ENCODE results near the gene GGN. TPM values are rescaled to one million over a fixed set of nuclear protein-coding genes. Genes with fewer than 3 reads are reported as not detected.

Gene GGN
- total RNA-seq, 4 donors from 2014 or later = 0.63 to 3.0 (median 1.8) TPM

- WGBS, 2 donors = 54 to 55% methylated on average over 7 of the region's 7 CpGs
- peak in 1 of 2 donors; percentile 22 for DNase-seq
- TF ChIP-seq POLR2A (IDR thresholded peaks at IDR 0.05) = no peak
- no peak overlapping the region for H3K27ac ChIP-seq
- intact Hi-C loops (cut with DNase I) = loop anchor here (10.0 kb wide), 1 partner anchor 515 kb away; no protein-coding TSS in a partner anchor
- no peak overlapping the region for H3K4me3 ChIP-seq (replicated peaks in 1 of 3)
- H3K9me3 ChIP-seq = no peaks in the 10 kb centered on the region
- H3K4me1 ChIP-seq = no peaks in the 10 kb centered on the region
- no peaks in the 10 kb centered on the region for H3K36me3 ChIP-seq
- no peaks in the 10 kb centered on the region for H3K27me3 ChIP-seq
Measured at GRCh38 chr19:38409631-38410133, 21.8 kb upstream of the GGN start.

DNA sequence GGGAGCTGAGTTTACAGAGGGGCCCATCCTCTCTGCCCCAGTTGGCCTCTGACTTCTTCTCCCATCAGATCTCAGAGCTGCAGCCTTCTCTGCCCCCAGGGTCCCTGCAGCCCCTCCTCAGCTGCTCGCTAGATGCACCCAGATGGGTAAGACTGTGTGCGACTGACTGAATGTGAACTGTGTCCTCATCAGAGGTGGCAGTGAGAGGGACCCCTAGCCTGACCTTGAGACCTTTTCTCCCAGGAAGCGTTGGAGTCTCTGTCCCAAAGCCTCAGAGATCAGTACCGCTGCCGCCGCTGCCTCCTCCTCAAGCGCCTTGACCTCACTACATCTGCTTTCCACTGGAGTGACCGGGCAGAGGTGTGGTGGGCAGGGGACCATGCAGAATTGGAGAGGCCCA lies 17.4 kb upstream of the GGN start:
- no peak for DNase-seq
- intact Hi-C loops (cut with DNase I) = loop anchor here (10.0 kb wide), 1 partner anchor 520 kb away; no protein-coding TSS in a partner anchor
- no peaks in the 10 kb centered on the region for H3K36me3 ChIP-seq
- no peak overlapping the region for H3K27ac ChIP-seq
- 83 to 85% methylated on average over 6 to 8 of the region's 8 CpGs for WGBS, 2 donors
- no peaks in the 10 kb centered on the region for H3K9me3 ChIP-seq
- no peak overlapping the region for H3K4me3 ChIP-seq (replicated peaks in 1 of 3)
- H3K4me1 ChIP-seq = peaks cover 5 to 7% of the 10 kb centered on the region in 2 donors
- TF ChIP-seq, protein P1, sequence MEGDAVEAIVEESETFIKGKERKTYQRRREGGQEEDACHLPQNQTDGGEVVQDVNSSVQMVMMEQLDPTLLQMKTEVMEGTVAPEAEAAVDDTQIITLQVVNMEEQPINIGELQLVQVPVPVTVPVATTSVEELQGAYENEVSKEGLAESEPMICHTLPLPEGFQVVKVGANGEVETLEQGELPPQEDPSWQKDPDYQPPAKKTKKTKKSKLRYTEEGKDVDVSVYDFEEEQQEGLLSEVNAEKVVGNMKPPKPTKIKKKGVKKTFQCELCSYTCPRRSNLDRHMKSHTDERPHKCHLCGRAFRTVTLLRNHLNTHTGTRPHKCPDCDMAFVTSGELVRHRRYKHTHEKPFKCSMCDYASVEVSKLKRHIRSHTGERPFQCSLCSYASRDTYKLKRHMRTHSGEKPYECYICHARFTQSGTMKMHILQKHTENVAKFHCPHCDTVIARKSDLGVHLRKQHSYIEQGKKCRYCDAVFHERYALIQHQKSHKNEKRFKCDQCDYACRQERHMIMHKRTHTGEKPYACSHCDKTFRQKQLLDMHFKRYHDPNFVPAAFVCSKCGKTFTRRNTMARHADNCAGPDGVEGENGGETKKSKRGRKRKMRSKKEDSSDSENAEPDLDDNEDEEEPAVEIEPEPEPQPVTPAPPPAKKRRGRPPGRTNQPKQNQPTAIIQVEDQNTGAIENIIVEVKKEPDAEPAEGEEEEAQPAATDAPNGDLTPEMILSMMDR (IDR thresholded peaks at IDR 0.05) = no peak
- no peak for TF ChIP-seq POLR2A (IDR thresholded peaks at IDR 0.05)
- no peaks in the 10 kb centered on the region for H3K27me3 ChIP-seq

DNA sequence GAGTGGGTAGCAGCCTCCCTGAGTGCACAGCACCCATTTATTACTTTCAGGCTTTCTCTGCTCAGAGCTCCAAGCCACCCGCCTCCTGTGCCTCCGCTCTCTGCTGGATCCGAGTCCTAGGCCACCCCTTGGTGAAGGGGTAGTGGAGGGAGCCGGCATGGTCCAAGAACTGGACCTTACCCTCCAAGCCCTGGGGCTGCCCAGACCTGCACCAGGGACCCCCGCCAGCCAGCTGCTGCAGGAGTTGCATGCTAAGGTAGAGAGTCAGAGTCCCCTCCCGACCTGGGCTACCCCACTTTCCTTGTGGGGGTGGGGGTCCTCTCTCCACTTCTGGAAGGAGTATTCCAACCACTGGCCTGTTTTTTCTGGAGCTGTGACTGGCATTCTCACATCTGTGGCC lies 17.0 kb upstream of the GGN start:
- WGBS, 2 donors = 100% methylated on average over 4 of the region's 6 CpGs; no CpG with 5 or more reads in 1 of the 2 donors
- H3K27me3 ChIP-seq = no peaks in the 10 kb centered on the region
- H3K4me1 ChIP-seq = peaks cover 5 to 7% of the 10 kb centered on the region in 2 donors
- H3K36me3 ChIP-seq = no peaks in the 10 kb centered on the region
- H3K9me3 ChIP-seq = no peaks in the 10 kb centered on the region
- no peak for DNase-seq
- H3K27ac ChIP-seq = no peak overlapping the region
- TF ChIP-seq, protein P1 (IDR thresholded peaks at IDR 0.05) = no peak
- no peak for TF ChIP-seq POLR2A (IDR thresholded peaks at IDR 0.05)
- no peak overlapping the region for H3K4me3 ChIP-seq (replicated peaks in 1 of 3)
- intact Hi-C loops (cut with DNase I) = loop anchor here (10.0 kb wide), 1 partner anchor 520 kb away; no protein-coding TSS in a partner anchor

DNA sequence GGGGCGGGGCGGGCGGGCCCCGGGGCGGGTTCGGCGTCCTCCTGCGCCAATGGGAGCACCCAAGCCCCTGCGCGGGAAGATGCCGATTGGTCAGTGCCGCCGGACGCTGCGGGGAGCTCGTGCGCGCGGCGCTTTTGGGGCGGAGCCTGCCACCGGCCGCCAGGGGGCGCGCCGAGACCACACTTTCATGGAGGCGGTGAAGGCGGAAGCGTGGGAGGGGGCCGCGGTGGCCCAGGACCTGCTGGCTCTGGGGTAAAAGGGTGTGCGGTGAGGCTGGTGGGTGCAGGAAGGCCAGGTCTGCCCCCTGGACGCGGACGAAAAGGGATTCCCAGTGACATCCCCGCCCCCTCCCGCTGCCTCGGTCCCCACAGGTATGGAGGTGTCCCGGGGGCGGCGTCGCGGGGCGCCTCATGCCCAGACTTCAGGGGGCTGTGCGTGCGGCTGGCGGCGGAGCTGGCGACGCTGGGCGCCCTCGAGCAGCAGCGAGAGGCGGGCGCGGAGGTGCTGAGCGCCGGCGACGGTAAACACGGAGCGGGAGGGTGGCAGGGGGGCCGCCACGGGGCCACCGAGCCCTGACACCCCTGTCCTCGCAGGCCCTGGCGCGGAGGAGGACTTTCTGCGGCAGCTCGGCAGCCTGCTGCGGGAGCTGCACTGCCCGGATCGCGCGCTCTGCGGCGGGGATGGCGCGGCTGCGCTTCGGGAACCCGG lies 15.3 kb upstream of the GGN start, which contains the start of gene FAM98C:
Gene FAM98C, plus strand, starts transcription at position 127 of the 708 bp plus-strand sequence. Its CDS starts 61 bp downstream, at position 188.
- 0 to 1% methylated on average over 12 to 33 of the region's 82 CpGs for WGBS, 2 donors
- Histone ChIP-seq H3K27me3 (no peaks in the 10 kb centered on the region), H3K36me3 (no peaks in the 10 kb centered on the region), H3K27ac (peak within 1 kb of the TSS; percentile 56 to 86 (median 72)), H3K4me1 (peaks cover 5 to 7% of the 10 kb centered on the region in 2 donors), H3K4me3 (replicated peaks in 1 of 3) (peak within 1 kb of the TSS; percentile 68 to 99 (median 86)), H3K9me3 (no peaks in the 10 kb centered on the region)
- peak in 1 of 2 donors; percentile 67 for TF ChIP-seq POLR2A (IDR thresholded peaks at IDR 0.05)
- TF ChIP-seq, protein P1 (IDR thresholded peaks at IDR 0.05) = peak; percentile 73 to 99 (median 98)
- intact Hi-C loops (cut with DNase I) = loop anchor here (2.0 to 10.0 kb wide), 2 partner anchors 232 to 522 kb away; no protein-coding TSS in a partner anchor
- peak; percentile 96 for DNase-seq

DNA sequence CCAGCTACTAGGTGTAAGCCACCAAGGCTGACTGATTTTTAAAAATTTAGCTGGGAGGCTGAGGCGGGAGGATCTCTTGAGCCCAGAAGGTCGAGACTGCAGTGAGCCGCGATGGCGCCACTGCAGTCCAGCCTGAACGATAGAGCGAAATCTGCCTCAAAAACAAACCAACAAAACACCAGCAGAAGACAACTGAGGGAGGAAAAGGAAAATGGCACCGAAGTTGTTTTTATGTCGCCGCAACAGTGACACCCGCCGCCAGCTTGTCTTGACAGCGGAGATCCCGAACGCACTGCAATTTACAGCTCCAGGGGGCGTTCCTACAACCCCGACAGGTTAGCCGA lies 14.8 kb upstream of the GGN start:
- no peak overlapping the region for H3K27ac ChIP-seq
- WGBS, 2 donors = 2 to 11% methylated on average over 8 to 18 of the region's 18 CpGs

More for the DNA sequence above, 14.8 kb upstream of the GGN start:
- intact Hi-C loops (cut with DNase I) = loop anchor here (2.0 to 10.0 kb wide), 2 partner anchors 232 to 522 kb away; no protein-coding TSS in a partner anchor
- no peak for TF ChIP-seq POLR2A (IDR thresholded peaks at IDR 0.05)
- TF ChIP-seq, protein P1 (IDR thresholded peaks at IDR 0.05) = no peak
- no peak for DNase-seq
- Histone ChIP-seq H3K36me3 (no peaks in the 10 kb centered on the region), H3K27me3 (no peaks in the 10 kb centered on the region), H3K4me3 (replicated peaks in 1 of 3) (peak overlapping the region in 1 of 3 donors; percentile 26), H3K4me1 (peaks cover 5 to 7% of the 10 kb centered on the region in 2 donors), H3K9me3 (no peaks in the 10 kb centered on the region)

All from thyroid gland (tissue), 4 donors.